Limb (tissue), 2 donors: ENCODE measurements around the gene LRRTM2.
"Not testable (repeated sequence)": the region's sequence is repeated elsewhere in the genome, so short reads cannot be mapped to it uniquely, and the experiment has no call there.

Experiments
- DNase-seq, 2 donors: peaks; one replicate each; pipeline ENCODE4 v3.0.0-alpha.2; 2016; ENCODE audit errors: extremely low spot score in 2 of 2

LRRTM2 gene

GRCh38 chr5:138874771-138875551, at the start of gene LRRTM2:
LRRTM2 (minus strand) TSS chr5:138875335; CDS start chr5:138874911, 424 bp downstream.
- DNase-seq, result peak; percentile 67 to 75

GRCh38 chr5:138922494-138922893, 47.4 kb upstream of the LRRTM2 start:
- no peak for DNase-seq

- DNase-seq, result not testable (repeated sequence)
Observed at GRCh38 chr5:138921362-138921761, 46.2 kb upstream of the LRRTM2 start.

GRCh38 chr5:138920181-138920580, 45.0 kb upstream of the LRRTM2 start:
- no peak for DNase-seq

GRCh38 chr5:138918686-138919085, 43.6 kb upstream of the LRRTM2 start:
- DNase-seq, result no peak

GRCh38 chr5:138914338-138914737, 39.2 kb upstream of the LRRTM2 start:
- DNase-seq, result no peak

GRCh38 chr5:138913773-138914172, 38.6 kb upstream of the LRRTM2 start:
- no peak for DNase-seq

GRCh38 chr5:138912093-138912492, 37.0 kb upstream of the LRRTM2 start:
- no peak for DNase-seq

- DNase-seq, result no peak
Observed at GRCh38 chr5:138911441-138911840, 36.3 kb upstream of the LRRTM2 start.

- DNase-seq, result no peak
Observed at GRCh38 chr5:138910546-138911185, 35.5 kb upstream of the LRRTM2 start.

GRCh38 chr5:138909734-138910133, 34.6 kb upstream of the LRRTM2 start:
- DNase-seq, result no peak

GRCh38 chr5:138905541-138905940, 30.4 kb upstream of the LRRTM2 start:
- DNase-seq, result no peak

GRCh38 chr5:138903130-138903775, 28.1 kb upstream of the LRRTM2 start:
- peak in 1 of 2 donors; percentile 10 for DNase-seq

GRCh38 chr5:138901716-138902115, 26.6 kb upstream of the LRRTM2 start:
- no peak for DNase-seq

GRCh38 chr5:138900281-138900965, 25.3 kb upstream of the LRRTM2 start:
- DNase-seq, result no peak

GRCh38 chr5:138898742-138899141, 23.6 kb upstream of the LRRTM2 start:
- DNase-seq, result no peak

- DNase-seq, result no peak
Observed at GRCh38 chr5:138898299-138898698, 23.2 kb upstream of the LRRTM2 start.

GRCh38 chr5:138895918-138896317, 20.8 kb upstream of the LRRTM2 start:
- no peak for DNase-seq

GRCh38 chr5:138890644-138891043, 15.5 kb upstream of the LRRTM2 start:
- no peak for DNase-seq

- DNase-seq, result no peak
Observed at GRCh38 chr5:138889994-138890393, 14.9 kb upstream of the LRRTM2 start.

- no peak for DNase-seq
Observed at GRCh38 chr5:138884554-138884953, 9.4 kb upstream of the LRRTM2 start.

- DNase-seq, result no peak
Observed at GRCh38 chr5:138884094-138884493, 9.0 kb upstream of the LRRTM2 start.
